NCI-H1417 treated with DMSO at 0.1 percent for 48 hours (cell line): ENCODE results near the gene TMEM44.
"Not testable (repeated sequence)": the region's sequence is repeated elsewhere in the genome, so short reads cannot be mapped to it uniquely, and the experiment has no call there.

Source experiments
- DNase-seq: peaks from one replicate; lab custom pipeline; 2025; lab: John Stamatoyannopoulos, UW

TMEM44 gene

DNA sequence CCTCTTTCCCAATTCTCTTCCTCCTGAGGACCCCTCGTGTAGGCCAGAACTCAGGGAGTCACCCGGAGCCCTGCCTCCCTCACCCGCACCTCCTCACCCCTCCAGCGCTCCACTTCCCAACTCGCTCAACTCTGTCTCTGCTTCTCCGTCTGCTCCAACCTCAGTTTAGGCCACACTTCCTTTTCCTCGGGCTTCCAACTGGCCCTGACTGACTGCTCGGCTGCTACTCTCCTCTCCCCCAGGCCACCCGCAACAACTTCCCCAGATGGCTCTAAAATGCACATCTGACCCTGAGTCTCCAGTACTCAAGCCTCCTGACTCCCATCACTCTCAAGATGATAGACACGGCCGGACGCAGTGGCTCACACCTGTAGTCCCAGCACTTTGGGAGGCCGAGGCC, 23.6 kb downstream of the TMEM44 start:
- DNase-seq = no peak

- no peak for DNase-seq
Observed at GRCh38 chr3:194608981-194609380, 24.2 kb downstream of the TMEM44 start.

DNA sequence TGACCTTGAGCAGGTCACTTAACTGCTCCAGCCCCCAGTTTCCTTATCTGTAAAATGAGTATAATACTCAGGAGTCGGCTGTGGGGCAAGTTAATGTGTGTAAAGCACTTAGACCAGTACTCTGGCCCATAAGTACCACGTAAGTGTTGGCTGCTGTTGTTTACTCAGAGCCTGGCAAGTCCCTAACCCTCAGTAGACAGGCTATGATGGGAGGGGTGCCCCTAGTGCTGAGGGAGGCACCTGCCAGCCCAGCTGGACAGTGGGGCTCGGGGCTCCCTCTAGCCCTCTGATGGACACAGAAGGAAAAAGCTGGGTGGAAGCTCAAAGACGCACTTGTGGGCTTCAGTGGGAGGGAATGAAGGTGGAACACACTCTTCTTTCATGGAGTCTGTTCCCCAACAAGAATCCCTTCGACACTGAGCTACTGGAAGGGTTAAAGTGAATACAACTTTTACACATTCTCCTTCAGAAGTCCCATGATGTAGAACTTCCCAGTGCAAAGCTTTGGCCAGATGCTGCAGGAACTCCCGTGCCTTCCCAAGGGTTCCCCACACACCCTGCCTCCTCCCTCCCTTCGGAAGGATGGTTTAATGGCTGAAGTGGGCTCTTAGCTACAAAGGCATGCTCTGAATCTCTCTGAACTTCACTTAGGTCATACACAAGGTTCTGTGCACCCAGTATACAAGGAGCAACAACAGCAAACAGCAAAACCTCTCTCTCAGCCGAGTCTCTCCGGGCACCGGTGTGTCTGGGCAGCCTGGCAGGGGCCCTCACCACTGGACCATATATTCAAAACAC, 25.4 kb downstream of the TMEM44 start:
- no peak for DNase-seq

GRCh38 chr3:194606941-194607340, 26.3 kb downstream of the TMEM44 start:
- no peak for DNase-seq

- DNase-seq = no peak
Observed at GRCh38 chr3:194606163-194606562, 27.1 kb downstream of the TMEM44 start.

DNA sequence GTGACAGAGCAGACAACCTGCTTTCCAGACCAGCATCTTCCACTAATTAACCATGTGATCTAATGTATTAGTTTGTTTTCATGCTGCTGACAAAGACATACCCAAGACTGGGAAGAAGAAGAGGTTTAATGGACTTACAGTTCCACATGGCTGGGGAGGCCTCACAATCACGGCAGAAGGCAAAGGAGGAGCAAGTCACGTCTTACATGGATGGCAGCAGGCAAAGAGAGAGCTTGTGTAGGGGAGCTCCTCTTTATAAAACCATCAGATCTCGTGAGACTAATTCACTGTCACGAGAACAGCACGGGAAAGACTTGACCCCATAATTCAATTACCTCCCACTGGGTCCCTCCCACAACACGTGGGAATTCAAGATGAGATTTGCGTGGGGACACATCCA, 27.9 kb downstream of the TMEM44 start:
- not testable (repeated sequence) for DNase-seq

DNA sequence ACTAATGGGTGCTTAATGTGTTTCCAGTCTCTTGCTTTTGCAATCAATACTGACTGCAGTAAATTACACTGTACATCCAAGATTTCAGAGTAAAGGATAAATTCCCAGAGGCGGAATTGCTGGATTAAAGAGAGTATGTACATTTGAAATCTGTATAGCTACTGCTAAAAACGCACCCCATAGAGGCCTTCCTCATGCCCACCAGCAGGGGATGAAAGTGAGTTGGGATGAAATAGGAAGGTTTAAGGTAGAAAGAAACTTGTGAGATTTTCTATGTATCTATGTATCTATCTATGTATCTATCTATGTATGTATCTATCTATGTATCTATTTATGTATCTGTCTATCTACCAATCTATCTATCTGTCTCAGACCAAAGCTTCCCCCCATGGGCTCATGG, 28.4 kb downstream of the TMEM44 start:
- no peak for DNase-seq

- no peak for DNase-seq
Observed at GRCh38 chr3:194604126-194604525, 29.1 kb downstream of the TMEM44 start.

GRCh38 chr3:194602669-194603171, 30.5 kb downstream of the TMEM44 start:
- no peak for DNase-seq

DNA sequence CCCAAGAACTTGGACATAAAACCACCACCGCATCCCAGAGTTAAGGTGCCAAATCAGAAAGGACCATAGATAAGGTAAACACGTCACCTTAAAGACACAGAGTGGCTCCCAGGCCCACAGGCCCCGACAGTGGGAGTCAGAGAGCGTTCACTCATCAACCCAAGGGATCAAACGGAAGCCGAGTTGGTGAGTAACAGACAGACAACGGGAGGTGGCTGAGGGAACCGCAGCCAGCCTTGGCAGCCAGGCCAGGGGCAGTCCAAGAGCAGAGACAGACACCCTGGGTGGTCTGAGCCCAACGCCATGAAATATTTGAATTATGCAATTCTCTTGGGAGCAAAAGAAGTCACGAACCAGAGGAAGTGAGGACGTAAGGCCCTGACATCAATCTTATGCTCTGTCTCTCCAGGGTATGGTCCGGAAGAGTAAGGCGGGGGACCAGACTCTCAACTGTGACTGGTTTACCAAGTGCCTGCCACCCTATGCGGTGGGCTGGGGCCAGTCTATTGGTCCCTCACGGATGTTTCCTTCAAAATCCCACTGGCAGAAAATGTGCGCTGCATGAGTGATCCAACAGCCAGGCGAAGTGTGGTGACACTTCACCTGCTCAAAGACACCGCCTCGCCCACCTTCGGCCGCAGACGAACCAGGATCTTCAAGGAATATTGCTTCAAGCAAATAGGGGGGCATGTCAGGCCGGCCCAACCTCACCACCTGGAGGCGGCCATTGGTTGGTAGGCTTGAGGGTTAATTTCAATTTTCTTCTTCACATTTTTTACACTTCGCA, 34.3 kb downstream of the TMEM44 start:
- no peak for DNase-seq

GRCh38 chr3:194596906-194597305, 36.3 kb downstream of the TMEM44 start:
- DNase-seq = no peak

- DNase-seq = no peak
Observed at GRCh38 chr3:194592798-194593752, 40.1 kb downstream of the TMEM44 start.

GRCh38 chr3:194588741-194589140, 44.5 kb downstream of the TMEM44 start:
- no peak for DNase-seq

GRCh38 chr3:194588236-194588635, 45.0 kb downstream of the TMEM44 start:
- no peak for DNase-seq

DNA sequence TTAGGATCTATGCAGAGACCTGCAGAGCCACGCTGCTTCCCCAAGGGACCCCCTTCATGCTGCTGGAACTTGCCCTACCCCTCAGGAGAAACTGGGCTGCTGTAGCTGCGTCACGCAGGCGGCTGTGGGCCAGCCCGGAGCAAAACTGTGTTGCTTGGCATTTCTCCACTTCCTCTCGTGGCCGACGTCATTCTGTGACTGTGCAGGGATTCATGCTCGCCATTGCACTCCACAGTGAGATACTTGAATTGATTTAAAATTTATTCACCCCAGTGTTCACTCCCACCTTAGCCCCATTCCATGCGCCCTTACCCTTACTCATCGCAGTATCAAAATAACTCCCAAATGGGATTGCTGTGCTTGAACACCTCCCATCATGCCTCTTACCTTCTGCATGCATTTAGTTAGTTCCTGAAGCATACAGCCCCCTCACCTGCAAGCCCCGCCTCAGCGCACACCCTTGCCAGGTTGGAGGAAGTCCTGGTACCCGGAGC, 45.7 kb downstream of the TMEM44 start:
- DNase-seq = no peak

DNA sequence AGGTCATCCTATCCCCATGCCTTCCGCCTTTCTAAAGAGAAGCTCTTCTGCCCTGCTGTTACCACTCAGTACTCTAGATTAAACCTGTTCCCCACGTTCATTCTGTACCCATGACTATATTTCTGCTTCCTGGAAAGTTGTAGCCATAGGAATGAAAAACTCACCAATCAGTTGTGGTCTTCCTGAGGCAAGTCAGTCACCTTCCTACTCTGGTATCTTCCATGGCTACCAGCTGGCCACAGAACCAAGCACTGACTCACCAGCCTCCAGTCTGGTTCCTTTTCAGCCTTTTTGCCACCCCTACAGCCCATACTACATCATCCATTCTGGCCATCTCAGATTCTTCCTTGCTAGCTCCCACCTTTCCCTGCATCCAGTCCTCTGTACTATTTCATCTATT, 46.4 kb downstream of the TMEM44 start:
- DNase-seq = no peak

- DNase-seq = no peak
Observed at GRCh38 chr3:194585880-194586281, 47.3 kb downstream of the TMEM44 start.

DNA sequence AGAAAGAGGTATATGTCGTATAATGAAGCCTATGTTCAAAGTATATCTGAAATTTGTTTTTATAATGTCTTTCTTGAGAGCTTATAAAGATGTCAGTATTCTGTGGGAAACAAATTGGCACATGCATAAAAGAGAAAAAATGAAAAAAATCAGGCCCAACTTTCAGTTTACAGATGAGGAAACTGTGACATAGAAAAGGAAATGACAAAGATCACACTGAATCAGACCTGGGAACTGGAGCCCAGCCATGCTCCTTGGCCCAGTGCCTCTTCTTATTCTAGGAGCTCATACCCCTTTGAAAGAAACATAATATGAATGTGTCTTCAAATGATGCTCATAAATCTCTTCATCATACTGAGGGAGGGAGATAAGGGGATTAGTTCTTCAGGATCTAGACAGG, 48.4 kb downstream of the TMEM44 start:
- DNase-seq = no peak

DNA sequence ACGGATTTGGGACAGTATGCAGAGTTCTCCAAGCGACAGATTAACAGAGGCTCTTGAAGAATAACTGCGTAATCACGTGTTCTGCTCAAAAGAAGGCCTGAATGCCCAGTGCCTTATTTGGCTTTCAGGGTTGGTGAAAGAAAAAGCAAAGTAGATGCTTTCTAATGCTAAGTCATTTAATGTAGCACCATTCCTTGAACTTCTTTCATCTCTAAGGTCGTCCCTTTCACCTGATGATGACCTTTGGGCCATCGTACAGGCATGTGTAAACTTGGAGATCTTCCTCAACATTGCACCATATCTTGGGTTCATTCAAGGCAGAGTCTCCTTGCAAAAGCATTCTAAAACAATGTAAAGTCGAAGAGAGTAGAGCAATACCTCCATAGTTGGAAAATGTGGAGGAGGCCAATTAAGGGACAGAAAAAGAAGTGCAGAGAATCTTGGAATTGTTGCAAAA, 48.9 kb downstream of the TMEM44 start:
- no peak for DNase-seq

DNA sequence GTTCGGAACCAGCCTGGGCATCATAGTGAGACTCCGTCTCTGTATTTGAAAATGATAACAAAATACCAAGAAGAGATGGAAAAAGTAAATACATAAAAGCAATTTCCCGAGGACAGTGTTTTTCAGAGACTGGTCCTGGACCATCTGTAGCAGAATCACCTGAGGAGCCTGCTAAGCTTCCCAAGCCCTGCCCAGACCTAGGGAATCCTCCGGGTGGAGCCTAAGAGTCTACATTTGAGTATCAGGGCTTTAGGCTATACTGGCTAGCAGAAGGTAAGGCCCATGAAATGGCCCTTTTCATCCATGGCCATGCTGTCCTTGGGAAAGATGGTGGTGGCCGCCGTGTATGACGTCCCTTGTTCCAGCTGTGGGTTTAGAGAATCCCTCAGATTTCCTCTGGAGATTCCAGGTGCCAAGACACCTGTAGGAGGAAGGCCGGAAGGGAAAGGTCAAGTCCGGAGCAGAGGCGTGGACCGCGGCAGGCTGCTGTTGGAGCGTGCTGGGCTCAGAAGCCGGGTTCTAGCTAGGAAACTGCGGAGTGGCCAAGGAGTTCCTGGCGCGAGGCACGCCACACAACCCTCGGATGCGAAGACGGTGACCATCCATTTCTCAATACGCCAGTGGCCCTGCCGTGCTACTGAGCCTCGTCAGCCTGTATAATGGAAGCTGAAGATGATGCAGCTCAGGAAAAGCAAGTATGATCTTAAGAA, 50.9 kb downstream of the TMEM44 start:
- DNase-seq = no peak

DNA sequence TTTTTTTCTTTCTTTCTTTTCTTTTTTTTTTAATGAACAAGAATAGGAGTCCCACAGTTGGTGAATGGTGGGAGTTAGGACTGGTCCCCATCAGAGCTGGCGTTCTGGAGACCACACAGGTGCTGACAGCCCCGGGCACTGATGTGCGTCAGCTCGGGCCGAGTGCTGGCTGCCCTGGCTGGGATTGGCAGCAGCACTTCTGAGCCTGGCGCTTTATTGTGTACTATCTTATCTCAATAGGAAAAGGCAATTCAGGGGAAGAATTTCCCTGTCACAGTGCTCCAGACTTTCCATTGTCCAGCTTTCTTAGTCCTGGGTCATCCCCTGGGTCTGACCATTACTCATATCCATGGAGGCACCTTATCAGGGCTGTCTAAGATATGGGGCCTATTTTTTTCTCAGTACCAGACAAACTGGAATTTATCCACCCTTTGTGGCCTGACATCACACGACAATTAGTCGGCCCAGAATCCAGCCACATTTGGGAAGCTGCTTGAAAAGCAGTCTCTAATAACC, 54.1 kb downstream of the TMEM44 start:
- DNase-seq = no peak
